Breast epithelium (tissue), 4 donors: ENCODE measurements around the gene JPH3. TPM values are rescaled to one million over a fixed set of nuclear protein-coding genes. Genes with fewer than 3 reads are reported as not detected.
"Not testable (repeated sequence)": the region's sequence is repeated elsewhere in the genome, so short reads cannot be mapped to it uniquely, and the experiment has no call there.

ENCODE experiments used
- DNase-seq, 2 donors: peaks; one replicate each; pipeline ENCODE4 v3.0.0-alpha.2; 2019; ENCODE audit warnings: low spot score in 2 of 2
- H3K27ac ChIP-seq, 2 donors: fragments of 200-600 bp; sonication (generic) in 1 of 2; one replicate each; pipeline ENCODE4 v1.5.1; 2016 to 2019; ENCODE audit warnings: mild to moderate bottlenecking in 1 of 2
- H3K27me3 ChIP-seq, 2 donors: fragments of 200-600 bp; sonication (generic) in 1 of 2; one replicate each; pipeline versions ENCODE4 v1.5.1 to v1.6.0; 2017 to 2019; ENCODE audit warnings: control low read depth in 1 of 2, mild to moderate bottlenecking in 1 of 2
- H3K36me3 ChIP-seq: fragments of 200-600 bp; one replicate; pipeline ENCODE4 v1.5.1; 2019
- H3K4me1 ChIP-seq, 2 donors: fragments of 200-600 bp; sonication (generic); one replicate each; pipeline ENCODE4 v1.5.1; 2016 to 2019; ENCODE audit warnings: control low read depth in 1 of 2
- H3K4me3 ChIP-seq, 3 donors: fragments of 200-600 bp; sonication (generic); 1 replicate in 2 of 3; 2 replicates in 1 of 3; pipeline ENCODE4 v1.5.1; 2016 to 2019; ENCODE audit warnings: mild to moderate bottlenecking in 3 of 3, moderate library complexity in 2 of 3
- H3K9me3 ChIP-seq, 2 donors: fragments of 200-600 bp; sonication (generic) in 1 of 2; one replicate each; pipeline ENCODE4 v1.5.1; 2016 to 2019; ENCODE audit warnings: control low read depth in 1 of 2
- CTCF ChIP-seq, 3 donors: fragments of 450-650 bp; IDR thresholded peaks; one replicate each; pipeline ENCODE4 v1.5.1; 2016 to 2017; ENCODE audit warnings: antibody characterized with exemption in 3 of 3, mild to moderate bottlenecking in 3 of 3, moderate library complexity in 3 of 3
- POLR2A ChIP-seq: fragments of 450-650 bp; IDR thresholded peaks from one replicate; pipeline ENCODE4 v1.6.1; 2016; ENCODE audit warnings: antibody characterized with exemption, mild to moderate bottlenecking, moderate library complexity
- POLR2AphosphoS5 ChIP-seq, 3 donors: sonication (generic); formaldehyde crosslinking; IDR thresholded peaks; one replicate each; pipeline ENCODE4 v1.6.1; 2017; ENCODE audit warnings: antibody characterized with exemption in 3 of 3
- intact Hi-C: fragments of 100-400 bp; cut with DNase I; formaldehyde crosslinking; loops from one replicate; pipeline ENCODE4 v1.15.1; 2023; ENCODE audit warnings: low total_unique reads
- total RNA-seq, 3 donors: library from RNA; depleted of rRNA; stranded (reverse); fragments of >200 nt; gene quantifications; one replicate each; pipeline ENCODE4 v1.1.0, GENCODE V29; 2016

The JPH3 gene
- total RNA-seq, 3 donors from 2014 or later: 0.33 TPM; not detected in 2

DNA sequence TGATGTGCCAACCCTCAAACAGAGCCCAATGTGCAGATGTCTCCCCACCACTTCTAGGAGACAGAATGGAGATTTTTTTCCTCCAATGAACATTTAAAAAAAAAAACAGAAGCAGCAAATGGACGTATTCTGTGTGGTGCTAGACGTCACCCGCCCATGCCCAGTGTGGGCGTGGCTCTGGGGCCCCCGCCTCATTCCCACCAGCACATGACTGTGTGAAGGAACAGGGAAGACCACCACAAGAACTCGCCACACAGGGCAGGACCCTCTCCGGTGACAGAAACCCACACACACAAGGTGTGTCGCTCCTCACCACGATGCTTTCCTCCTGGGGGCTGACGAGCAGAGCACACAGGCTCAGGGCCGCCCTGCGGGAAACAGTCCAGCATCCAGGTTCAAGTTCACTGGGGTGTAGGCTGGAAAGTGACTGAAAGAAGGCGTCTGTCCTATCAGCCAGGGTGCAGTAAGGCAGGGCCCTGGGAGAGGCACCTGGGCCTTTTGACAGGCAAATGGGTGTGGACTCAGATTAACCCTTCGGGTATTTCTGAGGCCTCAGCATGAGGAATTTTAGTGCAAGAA is 110.0 kb downstream of the JPH3 start:
- Histone ChIP-seq H3K27ac (no peak overlapping the region), H3K36me3 (no peaks in the 10 kb centered on the region), H3K27me3 (no peaks in the 10 kb centered on the region), H3K9me3 (no peaks in the 10 kb centered on the region), H3K4me1 (no peaks in the 10 kb centered on the region), H3K4me3 (no peak overlapping the region)
- TF ChIP-seq POLR2AphosphoS5 (IDR thresholded peaks at IDR 0.05) (no peak), CTCF (IDR thresholded peaks at IDR 0.05) (no peak), POLR2A (no peak)
- intact Hi-C loops: no loop called here
- no peak for DNase-seq

DNA sequence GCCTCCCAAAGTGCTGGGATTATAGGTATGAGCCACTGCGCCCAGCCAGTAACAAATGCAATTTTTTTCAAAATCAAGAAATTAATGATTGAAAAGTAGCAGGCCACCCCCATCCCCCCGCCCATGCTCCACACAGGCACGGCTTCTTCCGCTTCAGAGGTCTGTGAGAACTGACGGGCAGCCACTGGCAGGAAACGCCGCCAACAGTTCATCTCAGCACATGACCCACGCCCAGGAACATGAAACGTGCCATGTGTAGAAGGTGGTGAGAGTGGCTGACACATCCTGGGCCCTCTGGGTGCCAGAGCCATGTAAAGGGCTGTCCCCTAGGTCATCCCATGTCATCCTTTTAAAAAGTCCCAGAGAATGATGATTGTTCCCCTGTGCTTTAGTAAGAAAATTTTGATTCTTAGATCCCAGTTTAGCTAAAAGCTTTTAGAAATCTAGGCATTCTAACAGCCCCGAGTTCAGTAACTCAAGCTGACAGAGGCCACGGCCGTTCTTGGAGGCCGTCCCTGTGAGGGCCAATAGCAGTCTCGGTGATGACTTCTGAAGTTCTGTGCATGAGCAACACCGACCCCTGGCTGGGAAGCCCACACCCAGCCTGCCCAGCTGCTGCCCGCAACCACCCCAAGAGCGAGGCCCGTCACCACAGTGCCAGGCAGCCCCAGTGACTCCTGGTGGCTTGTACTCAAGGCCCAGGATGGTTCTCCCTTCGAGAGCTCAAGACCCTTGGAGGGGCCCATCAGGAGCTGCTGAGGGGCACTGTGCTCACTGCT is 111.3 kb downstream of the JPH3 start:
- intact Hi-C loops: loop anchor here (2.0 kb wide), 1 partner anchor 55 kb away; no protein-coding TSS in a partner anchor
- Histone ChIP-seq H3K27me3 (no peaks in the 10 kb centered on the region), H3K4me1 (no peaks in the 10 kb centered on the region), H3K36me3 (no peaks in the 10 kb centered on the region), H3K9me3 (no peaks in the 10 kb centered on the region), H3K4me3 (no peak overlapping the region), H3K27ac (no peak overlapping the region)
- TF ChIP-seq POLR2AphosphoS5 (IDR thresholded peaks at IDR 0.05) (no peak), POLR2A (no peak), CTCF (IDR thresholded peaks at IDR 0.05) (no peak)
- DNase-seq: no peak

- DNase-seq: no peak
- TF ChIP-seq POLR2AphosphoS5 (IDR thresholded peaks at IDR 0.05) (no peak), POLR2A (no peak), CTCF (IDR thresholded peaks at IDR 0.05) (no peak)
- Histone ChIP-seq H3K27ac (no peak overlapping the region), H3K36me3 (no peaks in the 10 kb centered on the region), H3K9me3 (no peaks in the 10 kb centered on the region), H3K27me3 (no peaks in the 10 kb centered on the region), H3K4me1 (no peaks in the 10 kb centered on the region), H3K4me3 (no peak overlapping the region)
- intact Hi-C loops: loop anchor here (2.0 kb wide), 1 partner anchor 54 kb away; no protein-coding TSS in a partner anchor
Measured at GRCh38 chr16:87715231-87715630, 112.9 kb downstream of the JPH3 start.

- no peaks in the 10 kb centered on the region for H3K9me3 ChIP-seq
- H3K36me3 ChIP-seq: no peaks in the 10 kb centered on the region
- H3K4me3 ChIP-seq: no peak overlapping the region
- no peaks in the 10 kb centered on the region for H3K4me1 ChIP-seq
- DNase-seq: no peak
- TF ChIP-seq POLR2AphosphoS5 (IDR thresholded peaks at IDR 0.05) (no peak), POLR2A (no peak)
- H3K27me3 ChIP-seq: no peaks in the 10 kb centered on the region
- H3K27ac ChIP-seq: no peak overlapping the region
- intact Hi-C loops: loop anchor here (2.0 kb wide), 1 partner anchor 53 kb away; no protein-coding TSS in a partner anchor
Measured at GRCh38 chr16:87715658-87716057, 113.3 kb downstream of the JPH3 start.

- H3K4me3 ChIP-seq, H3K4me1 ChIP-seq, H3K9me3 ChIP-seq, H3K36me3 ChIP-seq, intact Hi-C loops, H3K27ac ChIP-seq, H3K27me3 ChIP-seq, DNase-seq: not testable (repeated sequence)
Measured at GRCh38 chr16:87718831-87719230, 116.5 kb downstream of the JPH3 start.

DNA sequence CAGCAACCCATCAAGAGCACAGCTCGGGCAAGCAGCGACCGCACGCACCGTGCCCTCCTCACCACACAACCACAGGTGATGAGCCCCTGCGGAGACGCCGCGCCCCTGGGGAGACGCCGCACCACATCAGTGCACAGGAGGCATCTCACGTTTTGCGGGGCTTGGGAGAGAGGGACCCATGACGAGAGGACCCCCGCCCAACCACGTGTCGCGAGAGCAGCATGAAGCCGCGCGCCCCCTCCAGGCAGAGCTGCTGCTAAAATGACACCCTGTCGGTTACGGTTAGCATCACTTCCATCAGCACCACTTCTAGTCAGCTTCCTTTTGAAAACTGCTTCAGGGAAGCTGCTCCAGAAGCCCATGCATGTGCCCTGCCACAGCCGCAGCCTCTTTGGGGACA is 118.1 kb downstream of the JPH3 start:
- no peaks in the 10 kb centered on the region for H3K36me3 ChIP-seq
- H3K4me3 ChIP-seq: no peak overlapping the region
- no peak for TF ChIP-seq POLR2A
- TF ChIP-seq POLR2AphosphoS5 (IDR thresholded peaks at IDR 0.05): no peak
- TF ChIP-seq CTCF (IDR thresholded peaks at IDR 0.05): no peak
- DNase-seq: no peak
- no peaks in the 10 kb centered on the region for H3K27me3 ChIP-seq
- H3K27ac ChIP-seq: no peak overlapping the region
- H3K4me1 ChIP-seq: no peaks in the 10 kb centered on the region
- intact Hi-C loops: no loop called here
- H3K9me3 ChIP-seq: no peaks in the 10 kb centered on the region
